Osteoblast (primary cell): Measurements from ENCODE around the gene NRTN. TPM values are rescaled to one million over a fixed set of nuclear protein-coding genes. Genes with fewer than 3 reads are reported as not detected.

Source experiments
- DNase-seq: peaks from one replicate; pipeline ENCODE4 v3.0.0; 2011; ENCODE audit warnings: low spot score, mixed read lengths; ENCODE audit not compliant: insufficient read length; ENCODE audit errors: missing footprints
- H2AFZ ChIP-seq: 2 replicates; pipeline ENCODE4 v1.6.0; 2011; ENCODE audit warnings: mild to moderate bottlenecking, low read length
- H3K27ac ChIP-seq: 2 replicates; pipeline ENCODE4 v1.5.1; 2011; ENCODE audit warnings: mild to moderate bottlenecking, low read depth, low read length, moderate library complexity
- H3K27me3 ChIP-seq: 2 replicates; pipeline ENCODE4 v1.6.0; 2012; ENCODE audit warnings: mild to moderate bottlenecking, control low read depth, inconsistent platforms, low read length, moderate library complexity; ENCODE audit not compliant: insufficient read depth
- H3K36me3 ChIP-seq: 2 replicates; pipeline ENCODE4 v1.5.1; 2011; ENCODE audit warnings: mild to moderate bottlenecking, low read length, control low read depth, moderate library complexity; ENCODE audit not compliant: insufficient read depth
- H3K4me1 ChIP-seq: 2 replicates; pipeline ENCODE4 v1.5.1; 2011; ENCODE audit warnings: mild to moderate bottlenecking, low read length, control low read depth, moderate library complexity; ENCODE audit not compliant: insufficient read depth
- H3K4me2 ChIP-seq: 2 replicates; pipeline ENCODE4 v1.6.0; 2011; ENCODE audit warnings: mild to moderate bottlenecking, low read length; ENCODE audit not compliant: insufficient read depth
- H3K4me3 ChIP-seq: fragments of 200-600 bp; sonication (generic); 3 replicates; pipeline ENCODE4 v1.5.1; 2012; ENCODE audit warnings: mild to moderate bottlenecking, low read length, inconsistent platforms; ENCODE audit not compliant: insufficient read depth
- H3K79me2 ChIP-seq: 2 replicates; pipeline ENCODE4 v1.6.0; 2012; ENCODE audit warnings: mild to moderate bottlenecking, low read length, control low read depth, inconsistent platforms; ENCODE audit not compliant: insufficient read depth
- H3K9me3 ChIP-seq: 2 replicates; pipeline ENCODE4 v1.5.1; 2011; ENCODE audit warnings: low read depth, low read length, control low read depth
- H4K20me1 ChIP-seq: 2 replicates; pipeline ENCODE4 v1.6.0; 2012; ENCODE audit warnings: mild to moderate bottlenecking, low read length, control low read depth; ENCODE audit not compliant: insufficient read depth
- total RNA-seq: library from RNA; depleted of rRNA; stranded (reverse); fragments of >200 nt; gene quantifications from 2 replicates; pipeline ENCODE4 v1.2.3, GENCODE V29; 2012
- TF ChIP-seq, protein P1 (sequence below): IDR thresholded peaks from 2 replicates; pipeline ENCODE4 v1.5.1; 2011; ENCODE audit warnings: mild to moderate bottlenecking, low read depth, low read length, moderate library complexity; ENCODE audit errors: extremely low read depth

Gene NRTN
- total RNA-seq, 1 donor = not detected

DNA sequence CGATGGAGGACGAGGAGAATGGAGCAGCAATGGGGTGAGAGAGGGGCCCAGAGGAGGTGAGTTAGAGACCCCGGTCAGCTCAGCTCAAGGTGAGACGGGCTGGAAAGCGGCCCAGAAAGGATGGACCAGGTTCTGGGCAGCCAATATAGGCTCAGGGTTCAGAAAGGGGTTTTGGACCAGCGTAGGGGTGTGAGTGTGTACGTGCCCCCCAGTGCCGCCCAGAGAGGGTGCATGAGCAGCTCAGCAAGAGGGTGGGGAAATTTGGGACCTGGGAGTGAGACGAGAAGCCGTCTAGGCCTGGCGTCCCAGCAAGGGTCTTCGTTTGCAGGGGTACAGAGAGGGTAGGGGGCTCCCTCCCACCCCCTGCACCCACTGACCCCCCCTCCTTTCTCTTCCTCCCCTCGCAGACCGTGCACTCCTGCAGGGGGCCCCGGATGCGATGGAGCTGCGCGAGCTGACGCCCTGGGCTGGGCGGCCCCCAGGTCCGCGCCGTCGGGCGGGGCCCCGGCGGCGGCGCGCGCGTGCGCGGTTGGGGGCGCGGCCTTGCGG lies 22.5 kb downstream of the NRTN start:
- Histone ChIP-seq H3K9me3 (no peaks in the 10 kb centered on the region), H3K4me1 (peaks cover 12% of the 10 kb centered on the region), H2AFZ (no peak overlapping the region), H3K4me2 (peak overlapping the region; percentile 36), H3K4me3 (peak overlapping the region; percentile 77), H3K27me3 (peaks cover 20% of the 10 kb centered on the region), H3K36me3 (no peaks in the 10 kb centered on the region), H4K20me1 (no peaks in the 10 kb centered on the region), H3K27ac (no peak overlapping the region), H3K79me2 (no peaks in the 10 kb centered on the region)
- peak; percentile 80 for DNase-seq
- TF ChIP-seq, protein P1, sequence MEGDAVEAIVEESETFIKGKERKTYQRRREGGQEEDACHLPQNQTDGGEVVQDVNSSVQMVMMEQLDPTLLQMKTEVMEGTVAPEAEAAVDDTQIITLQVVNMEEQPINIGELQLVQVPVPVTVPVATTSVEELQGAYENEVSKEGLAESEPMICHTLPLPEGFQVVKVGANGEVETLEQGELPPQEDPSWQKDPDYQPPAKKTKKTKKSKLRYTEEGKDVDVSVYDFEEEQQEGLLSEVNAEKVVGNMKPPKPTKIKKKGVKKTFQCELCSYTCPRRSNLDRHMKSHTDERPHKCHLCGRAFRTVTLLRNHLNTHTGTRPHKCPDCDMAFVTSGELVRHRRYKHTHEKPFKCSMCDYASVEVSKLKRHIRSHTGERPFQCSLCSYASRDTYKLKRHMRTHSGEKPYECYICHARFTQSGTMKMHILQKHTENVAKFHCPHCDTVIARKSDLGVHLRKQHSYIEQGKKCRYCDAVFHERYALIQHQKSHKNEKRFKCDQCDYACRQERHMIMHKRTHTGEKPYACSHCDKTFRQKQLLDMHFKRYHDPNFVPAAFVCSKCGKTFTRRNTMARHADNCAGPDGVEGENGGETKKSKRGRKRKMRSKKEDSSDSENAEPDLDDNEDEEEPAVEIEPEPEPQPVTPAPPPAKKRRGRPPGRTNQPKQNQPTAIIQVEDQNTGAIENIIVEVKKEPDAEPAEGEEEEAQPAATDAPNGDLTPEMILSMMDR = no peak

DNA sequence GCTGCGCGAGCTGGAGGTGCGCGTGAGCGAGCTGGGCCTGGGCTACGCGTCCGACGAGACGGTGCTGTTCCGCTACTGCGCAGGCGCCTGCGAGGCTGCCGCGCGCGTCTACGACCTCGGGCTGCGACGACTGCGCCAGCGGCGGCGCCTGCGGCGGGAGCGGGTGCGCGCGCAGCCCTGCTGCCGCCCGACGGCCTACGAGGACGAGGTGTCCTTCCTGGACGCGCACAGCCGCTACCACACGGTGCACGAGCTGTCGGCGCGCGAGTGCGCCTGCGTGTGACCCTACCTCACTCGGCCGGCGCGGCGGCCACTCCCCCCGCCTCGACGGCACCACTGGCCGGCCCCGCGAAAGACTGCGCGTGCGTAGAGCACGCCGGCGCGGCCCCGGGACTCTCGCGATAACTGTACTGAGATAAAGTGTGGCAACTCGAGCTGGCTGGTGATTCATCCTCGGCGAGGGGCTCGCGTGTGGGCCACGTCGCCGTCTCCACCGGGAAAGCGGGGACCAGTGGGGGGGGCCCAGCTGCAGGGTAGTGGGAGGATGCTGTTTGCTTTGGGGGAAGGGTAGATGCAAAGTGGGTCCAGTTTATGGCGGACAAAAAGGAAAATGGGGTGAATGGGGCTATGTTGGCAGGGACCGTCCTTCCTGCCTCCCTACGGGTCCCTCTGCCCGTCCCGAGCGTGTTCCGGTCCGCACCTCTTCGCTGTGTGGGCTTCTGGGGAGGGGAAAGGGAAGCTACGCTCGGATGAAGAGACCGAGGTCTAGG lies 23.2 kb downstream of the NRTN start:
- Histone ChIP-seq H3K9me3 (no peaks in the 10 kb centered on the region), H2AFZ (peak overlapping the region; percentile 89), H3K4me3 (peak overlapping the region; percentile 77), H3K4me2 (peak overlapping the region; percentile 92), H4K20me1 (no peaks in the 10 kb centered on the region), H3K27ac (peak overlapping the region; percentile 69), H3K36me3 (no peaks in the 10 kb centered on the region), H3K27me3 (peaks cover 20% of the 10 kb centered on the region), H3K79me2 (no peaks in the 10 kb centered on the region), H3K4me1 (peaks cover 12% of the 10 kb centered on the region)
- TF ChIP-seq, protein P1 = no peak
- peak; percentile 100 for DNase-seq

DNA sequence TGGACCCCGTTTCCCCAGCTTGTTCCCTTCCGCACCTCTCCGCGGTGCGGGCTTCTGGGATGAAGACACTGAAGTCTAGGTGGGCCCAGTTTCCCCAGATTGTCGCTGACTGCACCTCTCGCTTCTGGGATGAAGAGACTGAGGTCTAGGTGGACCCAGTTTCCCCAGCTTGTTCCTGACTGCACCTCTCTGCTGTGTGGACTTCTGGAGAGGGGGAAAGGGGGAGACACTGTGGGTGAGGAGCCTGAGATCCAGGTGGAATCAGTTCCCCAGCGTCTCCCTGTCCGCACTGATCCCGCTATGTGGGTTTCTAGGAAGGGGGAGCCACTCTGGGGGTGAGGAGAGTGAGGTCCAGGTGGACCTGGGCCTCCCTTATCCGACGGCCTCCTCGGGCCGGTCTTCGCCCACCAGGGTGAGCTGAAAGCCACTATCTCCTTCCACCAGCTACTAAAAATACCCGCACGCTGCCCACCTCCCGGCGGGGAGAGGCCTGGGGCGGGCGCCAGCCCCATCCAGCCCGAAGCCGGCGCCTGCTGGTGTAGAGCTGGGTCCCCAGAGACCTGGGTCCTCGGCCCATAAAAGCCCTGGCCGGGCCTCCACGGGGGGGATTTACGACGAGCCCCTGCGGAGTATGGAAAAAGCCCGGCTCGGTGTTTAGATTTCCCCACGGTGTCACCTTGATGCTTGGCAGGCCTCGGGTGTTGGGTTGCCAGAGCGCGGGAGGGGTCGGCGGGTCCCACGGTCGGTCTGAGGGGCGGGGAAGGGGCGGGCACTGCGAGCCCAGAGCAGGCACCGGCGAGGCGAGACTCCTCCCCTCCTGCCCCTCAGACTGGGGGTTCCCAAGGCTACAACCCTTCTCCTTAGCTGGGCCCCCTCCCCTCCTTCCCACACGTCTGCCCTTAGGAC lies 24.0 kb downstream of the NRTN start:
- H3K27ac ChIP-seq = peak overlapping the region; percentile 69
- no peaks in the 10 kb centered on the region for H3K79me2 ChIP-seq
- H3K4me1 ChIP-seq = peaks cover 12% of the 10 kb centered on the region
- H3K4me2 ChIP-seq = peak overlapping the region; percentile 92
- H3K27me3 ChIP-seq = peaks cover 20% of the 10 kb centered on the region
- H3K9me3 ChIP-seq = no peaks in the 10 kb centered on the region
- H2AFZ ChIP-seq = peak overlapping the region; percentile 89
- no peaks in the 10 kb centered on the region for H4K20me1 ChIP-seq
- DNase-seq = peak; percentile 87
- H3K36me3 ChIP-seq = no peaks in the 10 kb centered on the region
- H3K4me3 ChIP-seq = peak overlapping the region; percentile 77
- TF ChIP-seq, protein P1 = no peak
